GM19099 (cell line): ENCODE measurements around the gene CD27.

ENCODE experiments used
- POLR2A ChIP-seq: IDR thresholded peaks from 3 replicates; pipeline ENCODE4 v1.6.1; 2011; ENCODE audit warnings: low read depth; ENCODE audit not compliant: insufficient read length; ENCODE audit errors: extremely low read depth

Gene CD27

GRCh38 chr12:6494258-6494743, 49.5 kb downstream of the CD27 start:
- no peak for TF ChIP-seq POLR2A

- no peak for TF ChIP-seq POLR2A
These were observed 50.2 kb downstream of the CD27 start for GRCh38 chr12:6494968-6495367.

DNA sequence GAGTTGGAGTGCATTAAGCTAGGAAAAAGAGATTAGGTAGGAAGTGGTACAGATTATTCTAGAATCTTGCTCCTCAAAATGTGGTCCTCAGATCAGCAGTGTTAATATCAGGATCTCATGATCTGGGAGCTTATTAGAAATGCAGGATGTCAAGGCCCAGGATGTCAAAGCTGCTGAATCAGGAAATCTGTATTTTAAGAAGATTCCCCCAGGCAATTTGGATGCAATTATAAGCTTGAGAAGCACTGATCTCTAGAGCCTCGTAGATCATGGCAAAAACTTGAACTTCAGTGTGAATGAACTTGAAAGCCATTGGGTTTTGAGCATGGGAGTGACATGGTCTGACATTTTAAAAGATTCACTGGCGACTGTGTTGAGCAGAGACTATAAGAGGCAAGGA, 55.7 kb downstream of the CD27 start:
- no peak for TF ChIP-seq POLR2A
